ENCODE results near the gene SMIM38. TPM values are rescaled to one million over a fixed set of nuclear protein-coding genes. Genes with fewer than 3 reads are reported as not detected.

SMIM38 gene
- total RNA-seq, 1 experiment from 2014 or later, result not detected

GRCh38 chr11:69199583-69200315 lies 44.0 kb downstream of the SMIM38 start:
- Histone ChIP-seq H3K36me3 (no peaks in the 10 kb centered on the region), H3K9me3 (no peaks in the 10 kb centered on the region), H3K4me3 (no peak overlapping the region), H3K27me3 (no peaks in the 10 kb centered on the region)
- DNase-seq, result no peak

- DNase-seq, result no peak
- H3K36me3 ChIP-seq, result no peaks in the 10 kb centered on the region
- H3K27me3 ChIP-seq, result no peaks in the 10 kb centered on the region
- H3K9me3 ChIP-seq, result no peaks in the 10 kb centered on the region
- H3K4me3 ChIP-seq, result no peak overlapping the region
These were observed 44.8 kb downstream of the SMIM38 start for GRCh38 chr11:69200331-69201065.

GRCh38 chr11:69201066-69201365 lies 45.3 kb downstream of the SMIM38 start:
- H3K9me3 ChIP-seq, result no peaks in the 10 kb centered on the region
- H3K36me3 ChIP-seq, result no peaks in the 10 kb centered on the region
- H3K4me3 ChIP-seq, result no peak overlapping the region
- H3K27me3 ChIP-seq, result no peaks in the 10 kb centered on the region
- no peak for DNase-seq

DNA sequence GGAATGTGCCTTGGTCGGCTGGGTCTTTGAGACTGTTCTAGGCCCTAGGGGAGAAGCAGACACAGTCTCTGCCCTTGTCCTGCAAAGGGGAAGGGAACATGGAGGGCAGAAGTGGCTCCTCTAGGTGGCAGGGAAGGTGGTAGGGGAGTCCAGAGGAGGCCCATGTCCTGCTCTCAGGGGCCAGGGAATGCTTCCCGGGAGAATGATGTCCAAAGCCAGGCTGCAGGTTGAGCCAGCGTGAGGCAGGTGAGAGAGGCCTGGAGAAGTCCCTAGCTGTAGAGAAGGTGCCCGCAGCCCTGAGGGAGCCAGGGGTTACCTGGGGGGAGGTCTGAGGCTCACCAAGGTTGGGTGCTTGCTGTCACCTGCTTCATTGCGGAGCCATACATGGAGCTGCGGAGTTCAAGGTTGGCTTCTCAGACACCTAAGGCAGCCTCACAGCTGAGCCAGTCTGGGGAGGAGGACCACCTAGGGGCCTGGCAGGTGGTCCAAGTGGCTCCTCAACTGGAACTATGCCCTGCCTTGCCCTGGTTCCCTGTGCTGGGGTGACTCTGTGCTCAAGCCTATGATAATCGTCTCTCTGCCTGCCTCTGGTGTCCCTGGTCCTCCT lies 46.1 kb downstream of the SMIM38 start:
- H3K27me3 ChIP-seq, result no peaks in the 10 kb centered on the region
- no peak overlapping the region for H3K4me3 ChIP-seq
- DNase-seq, result no peak
- no peaks in the 10 kb centered on the region for H3K36me3 ChIP-seq
- H3K9me3 ChIP-seq, result no peaks in the 10 kb centered on the region

DNA sequence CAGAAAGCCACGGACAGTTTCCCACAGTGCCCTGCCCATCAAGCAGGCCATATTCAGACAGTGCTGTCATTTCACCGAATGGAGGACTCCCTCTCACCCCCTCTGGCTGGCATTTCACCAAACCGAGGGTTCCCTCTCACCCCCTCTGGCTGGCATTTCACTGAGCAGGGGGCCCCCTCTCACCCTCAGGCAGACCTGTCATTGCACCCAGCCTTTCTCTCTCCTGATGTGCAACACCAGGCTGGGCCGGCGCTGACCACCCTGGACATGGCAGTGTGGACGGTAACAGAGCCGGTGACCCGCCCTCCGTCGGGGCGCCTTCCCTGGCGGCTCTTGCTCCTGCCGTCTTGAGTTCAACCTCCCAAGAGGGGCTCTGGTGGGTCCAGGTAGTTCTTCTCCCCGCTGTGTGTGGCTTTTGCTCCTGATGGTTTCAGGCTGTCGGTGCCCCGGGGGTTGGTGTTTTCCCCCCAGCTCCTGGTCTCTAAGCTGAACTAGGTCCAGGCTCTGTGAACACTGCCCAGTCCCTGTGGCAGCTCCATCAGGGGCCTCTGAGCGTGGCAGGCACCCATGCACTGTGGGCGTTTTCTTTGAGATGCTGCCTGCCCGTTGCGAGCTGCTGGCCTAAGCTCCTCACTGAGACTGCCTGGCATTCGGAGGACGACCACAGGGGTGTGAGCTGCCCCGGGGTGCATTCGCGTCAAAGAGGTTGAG lies 46.9 kb downstream of the SMIM38 start:
- H3K4me3 ChIP-seq, result no peak overlapping the region
- no peak for DNase-seq
- H3K27me3 ChIP-seq, result no peaks in the 10 kb centered on the region
- no peaks in the 10 kb centered on the region for H3K36me3 ChIP-seq
- no peaks in the 10 kb centered on the region for H3K9me3 ChIP-seq

- H3K27me3 ChIP-seq, result no peaks in the 10 kb centered on the region
- H3K36me3 ChIP-seq, result no peaks in the 10 kb centered on the region
- no peak overlapping the region for H3K4me3 ChIP-seq
- no peak for DNase-seq
- H3K9me3 ChIP-seq, result no peaks in the 10 kb centered on the region
These were observed 47.6 kb downstream of the SMIM38 start for GRCh38 chr11:69203381-69203780.

GRCh38 chr11:69203901-69204245 lies 48.1 kb downstream of the SMIM38 start:
- Histone ChIP-seq H3K9me3 (no peaks in the 10 kb centered on the region), H3K4me3 (no peak overlapping the region), H3K36me3 (no peaks in the 10 kb centered on the region), H3K27me3 (no peaks in the 10 kb centered on the region)
- DNase-seq, result no peak

DNA sequence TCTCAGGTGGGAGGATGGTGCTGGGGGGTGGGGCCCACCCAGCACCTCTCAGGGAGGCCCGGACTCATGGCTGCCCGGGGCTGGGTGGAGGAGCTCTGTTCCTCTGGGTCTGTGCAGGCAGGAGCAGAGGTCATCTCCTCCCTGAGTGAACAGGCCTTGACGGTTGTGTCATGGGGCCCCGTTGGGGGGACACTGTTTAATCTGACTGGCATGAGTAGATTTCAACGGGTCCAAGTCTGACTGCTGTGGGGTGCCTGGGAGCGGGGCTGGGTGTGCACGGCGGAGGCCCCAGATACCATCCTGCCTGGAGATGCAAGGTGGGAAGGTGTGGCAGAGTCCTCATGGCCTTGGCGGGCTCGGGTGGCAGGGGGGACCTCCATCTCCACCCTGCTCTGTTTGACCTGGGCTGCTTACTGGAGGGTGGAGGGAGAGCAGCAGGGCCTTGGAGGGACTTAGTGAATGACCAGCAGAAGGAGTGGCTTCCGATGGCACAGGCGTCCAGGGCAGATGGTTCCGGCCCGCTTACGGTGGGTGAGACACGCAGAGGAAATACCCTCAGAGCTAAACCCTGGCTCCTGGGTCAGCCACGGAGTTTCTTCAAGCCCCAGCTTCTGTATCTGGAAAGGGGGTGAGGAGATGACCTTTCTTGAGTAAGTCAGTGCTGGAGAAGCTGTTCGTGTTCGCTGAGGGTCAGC lies 48.7 kb downstream of the SMIM38 start:
- no peak for DNase-seq
- H3K36me3 ChIP-seq, result no peaks in the 10 kb centered on the region
- no peaks in the 10 kb centered on the region for H3K27me3 ChIP-seq
- no peak overlapping the region for H3K4me3 ChIP-seq
- no peaks in the 10 kb centered on the region for H3K9me3 ChIP-seq

- no peak overlapping the region for H3K4me3 ChIP-seq
- DNase-seq, result no peak
- no peaks in the 10 kb centered on the region for H3K27me3 ChIP-seq
- no peaks in the 10 kb centered on the region for H3K9me3 ChIP-seq
- H3K36me3 ChIP-seq, result no peaks in the 10 kb centered on the region
These were observed 49.4 kb downstream of the SMIM38 start for GRCh38 chr11:69204941-69205742.

Other genes starting within 250 kb of the SMIM38 start
- not detected in 2 replicates for gene MRGPRD, start 174.9 kb upstream of the SMIM38 start, total RNA-seq (2014; rRNA removed; shearing (Covaris generic); ENCODE audit: low replicate concordance)
- gene MRGPRF, start 142.7 kb upstream of the SMIM38 start, total RNA-seq (2014; rRNA removed; shearing (Covaris generic); ENCODE audit: low replicate concordance), result 2.0 TPM in 1 of 2 replicates, not detected in the other
- 2.4 and 5.4 TPM in 2 replicates for gene TPCN2, start 107.0 kb upstream of the SMIM38 start, total RNA-seq (2014; rRNA removed; shearing (Covaris generic); ENCODE audit: low replicate concordance)
- gene MYEOV, start 138.2 kb downstream of the SMIM38 start, total RNA-seq (2014; rRNA removed; shearing (Covaris generic); ENCODE audit: low replicate concordance), result 1.2 and 1.3 TPM in 2 replicates